Measurements from ENCODE around the gene PTPRO.

DNA sequence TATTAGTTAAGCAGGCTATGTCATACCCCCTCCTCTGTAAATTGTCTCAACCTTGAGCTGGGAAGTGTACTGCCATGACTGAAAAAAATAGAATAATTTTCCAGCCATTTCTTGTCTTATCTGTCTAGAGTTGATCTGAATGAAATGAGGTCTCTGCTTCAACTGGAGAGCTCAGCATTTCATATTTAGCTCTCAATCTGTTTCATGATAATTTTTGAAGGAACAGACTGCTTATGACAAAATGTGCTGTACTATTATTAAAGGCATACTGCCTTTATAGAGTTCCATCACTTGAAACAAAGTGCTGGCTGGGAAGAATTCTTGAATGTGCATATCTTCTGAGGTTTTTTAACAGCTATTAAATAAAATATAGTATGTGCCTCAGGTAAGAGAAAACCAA lies 19.1 kb downstream of the PTPRO start:
- TF ChIP-seq POLR2AphosphoS5 (IDR thresholded peaks at IDR 0.05) (no peak), POLR2A (IDR thresholded peaks at IDR 0.05) (no peak), EP300 (IDR thresholded peaks at IDR 0.05) (no peak)
- TF ChIP-seq, protein P1, sequence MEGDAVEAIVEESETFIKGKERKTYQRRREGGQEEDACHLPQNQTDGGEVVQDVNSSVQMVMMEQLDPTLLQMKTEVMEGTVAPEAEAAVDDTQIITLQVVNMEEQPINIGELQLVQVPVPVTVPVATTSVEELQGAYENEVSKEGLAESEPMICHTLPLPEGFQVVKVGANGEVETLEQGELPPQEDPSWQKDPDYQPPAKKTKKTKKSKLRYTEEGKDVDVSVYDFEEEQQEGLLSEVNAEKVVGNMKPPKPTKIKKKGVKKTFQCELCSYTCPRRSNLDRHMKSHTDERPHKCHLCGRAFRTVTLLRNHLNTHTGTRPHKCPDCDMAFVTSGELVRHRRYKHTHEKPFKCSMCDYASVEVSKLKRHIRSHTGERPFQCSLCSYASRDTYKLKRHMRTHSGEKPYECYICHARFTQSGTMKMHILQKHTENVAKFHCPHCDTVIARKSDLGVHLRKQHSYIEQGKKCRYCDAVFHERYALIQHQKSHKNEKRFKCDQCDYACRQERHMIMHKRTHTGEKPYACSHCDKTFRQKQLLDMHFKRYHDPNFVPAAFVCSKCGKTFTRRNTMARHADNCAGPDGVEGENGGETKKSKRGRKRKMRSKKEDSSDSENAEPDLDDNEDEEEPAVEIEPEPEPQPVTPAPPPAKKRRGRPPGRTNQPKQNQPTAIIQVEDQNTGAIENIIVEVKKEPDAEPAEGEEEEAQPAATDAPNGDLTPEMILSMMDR (IDR thresholded peaks at IDR 0.05), result no peak
